ENCODE results near the gene PCNX2.
"Not testable (repeated sequence)": the region's sequence is repeated elsewhere in the genome, so short reads cannot be mapped to it uniquely, and the experiment has no call there.

The PCNX2 gene

GRCh38 chr1:233025157-233025556 is 270.4 kb downstream of the PCNX2 start:
- peak in 1 of 2 experiments; percentile 14 for DNase-seq
- TF ChIP-seq GATA1 (IDR thresholded peaks at IDR 0.05; ENCODE audit: low read depth, low read length) (no peak), POLR2A (IDR thresholded peaks at IDR 0.05; ENCODE audit: low read length) (no peak)

GRCh38 chr1:233024199-233024598 is 271.3 kb downstream of the PCNX2 start:
- DNase-seq, result no peak
- TF ChIP-seq POLR2A (IDR thresholded peaks at IDR 0.05; ENCODE audit: low read length) (no peak), GATA1 (IDR thresholded peaks at IDR 0.05; ENCODE audit: low read depth, low read length) (no peak)

- no peak for TF ChIP-seq POLR2A (IDR thresholded peaks at IDR 0.05; ENCODE audit: low read length)
- TF ChIP-seq GATA1 (IDR thresholded peaks at IDR 0.05; ENCODE audit: low read depth, low read length), result no peak
- no peak for DNase-seq
These were observed 273.3 kb downstream of the PCNX2 start for GRCh38 chr1:233022246-233022645.

GRCh38 chr1:233020426-233020825 is 275.1 kb downstream of the PCNX2 start:
- DNase-seq, result no peak
- TF ChIP-seq GATA1 (IDR thresholded peaks at IDR 0.05; ENCODE audit: low read depth, low read length) (no peak), POLR2A (IDR thresholded peaks at IDR 0.05; ENCODE audit: low read length) (no peak)

- TF ChIP-seq GATA1 (IDR thresholded peaks at IDR 0.05; ENCODE audit: low read depth, low read length) (no peak), POLR2A (IDR thresholded peaks at IDR 0.05; ENCODE audit: low read length) (no peak)
- no peak for DNase-seq
These were observed 275.7 kb downstream of the PCNX2 start for GRCh38 chr1:233019778-233020325.

GRCh38 chr1:233019083-233019482 is 276.4 kb downstream of the PCNX2 start:
- TF ChIP-seq GATA1 (IDR thresholded peaks at IDR 0.05; ENCODE audit: low read depth, low read length) (no peak), POLR2A (IDR thresholded peaks at IDR 0.05; ENCODE audit: low read length) (no peak)
- no peak for DNase-seq

- no peak for TF ChIP-seq POLR2A (IDR thresholded peaks at IDR 0.05; ENCODE audit: low read length)
- DNase-seq, result no peak
These were observed 278.7 kb downstream of the PCNX2 start for GRCh38 chr1:233016798-233017197.

GRCh38 chr1:233015965-233016364 is 279.6 kb downstream of the PCNX2 start:
- TF ChIP-seq POLR2A (IDR thresholded peaks at IDR 0.05; ENCODE audit: low read length) (no peak), GATA1 (IDR thresholded peaks at IDR 0.05; ENCODE audit: low read depth, low read length) (no peak)
- DNase-seq, result no peak

- TF ChIP-seq POLR2A (IDR thresholded peaks at IDR 0.05; ENCODE audit: low read length), result no peak
- no peak for TF ChIP-seq GATA1 (IDR thresholded peaks at IDR 0.05; ENCODE audit: low read depth, low read length)
- no peak for DNase-seq
These were observed 283.5 kb downstream of the PCNX2 start for GRCh38 chr1:233012021-233012420.

GRCh38 chr1:233010146-233010545 is 285.4 kb downstream of the PCNX2 start:
- DNase-seq, result no peak

GRCh38 chr1:233006541-233006973 is 289.0 kb downstream of the PCNX2 start:
- DNase-seq, result no peak
- no peak for TF ChIP-seq POLR2A (IDR thresholded peaks at IDR 0.05; ENCODE audit: low read length)
- no peak for TF ChIP-seq GATA1 (IDR thresholded peaks at IDR 0.05; ENCODE audit: low read depth, low read length)

More at GRCh38 chr1:233010146-233010545, 285.4 kb downstream of the PCNX2 start:
- TF ChIP-seq POLR2A (IDR thresholded peaks at IDR 0.05; ENCODE audit: low read length) (no peak), GATA1 (IDR thresholded peaks at IDR 0.05; ENCODE audit: low read depth, low read length) (no peak)

- TF ChIP-seq POLR2A (IDR thresholded peaks at IDR 0.05; ENCODE audit: low read length) (no peak), GATA1 (IDR thresholded peaks at IDR 0.05; ENCODE audit: low read depth, low read length) (no peak)
- no peak for DNase-seq
These were observed 289.4 kb downstream of the PCNX2 start for GRCh38 chr1:233006108-233006507.

GRCh38 chr1:233005703-233006102 is 289.8 kb downstream of the PCNX2 start:
- no peak for DNase-seq
- TF ChIP-seq GATA1 (IDR thresholded peaks at IDR 0.05; ENCODE audit: low read depth, low read length) (no peak), POLR2A (IDR thresholded peaks at IDR 0.05; ENCODE audit: low read length) (no peak)

- TF ChIP-seq GATA1 (IDR thresholded peaks at IDR 0.05; ENCODE audit: low read depth, low read length) (no peak), POLR2A (IDR thresholded peaks at IDR 0.05; ENCODE audit: low read length) (no peak)
- no peak for DNase-seq
These were observed 290.4 kb downstream of the PCNX2 start for GRCh38 chr1:233005156-233005555.

GRCh38 chr1:233004451-233004850 is 291.1 kb downstream of the PCNX2 start:
- TF ChIP-seq GATA1 (IDR thresholded peaks at IDR 0.05; ENCODE audit: low read depth, low read length), result no peak
- TF ChIP-seq POLR2A (IDR thresholded peaks at IDR 0.05; ENCODE audit: low read length), result no peak

GRCh38 chr1:233003638-233004037 is 291.9 kb downstream of the PCNX2 start:
- not testable (repeated sequence) for DNase-seq

More at GRCh38 chr1:233004451-233004850, 291.1 kb downstream of the PCNX2 start:
- DNase-seq, result no peak
